Mesenchymal stem cell (in vitro differentiated cells and primary cell): ENCODE measurements around the gene CADPS.

Experiments
- DNase-seq: peaks from one replicate; pipeline ENCODE4 v3.0.0-alpha.2; 2013
- H2AFZ ChIP-seq: one replicate; pipeline ENCODE4 v1.6.1; 2013; ENCODE audit warnings: low read depth, mild to moderate bottlenecking, control low read depth, inconsistent platforms, low read length, moderate library complexity
- H2AK5ac ChIP-seq: 2 replicates; pipeline ENCODE4 v1.6.1; 2013; ENCODE audit warnings: low read length, moderate library complexity, mild to moderate bottlenecking, inconsistent platforms; ENCODE audit not compliant: severe bottlenecking
- H2BK120ac ChIP-seq: one replicate; pipeline ENCODE4 v1.6.1; 2013; ENCODE audit warnings: low read depth, mild to moderate bottlenecking, inconsistent platforms, low read length, moderate library complexity
- H2BK12ac ChIP-seq, 2 experiments: one replicate each; pipeline ENCODE4 v1.6.1; 2013; ENCODE audit warnings: inconsistent platforms in 2 of 2, low read length in 2 of 2, mild to moderate bottlenecking in 2 of 2, moderate library complexity in 2 of 2, control low read depth in 1 of 2
- H2BK15ac ChIP-seq: one replicate; pipeline ENCODE4 v1.6.1; 2013; ENCODE audit warnings: mild to moderate bottlenecking, low read depth, inconsistent platforms; ENCODE audit not compliant: poor library complexity, severe bottlenecking
- H2BK5ac ChIP-seq: 2 replicates; pipeline ENCODE4 v1.6.1; 2013; ENCODE audit warnings: low read depth, mild to moderate bottlenecking, low read length, control low read depth, inconsistent platforms; ENCODE audit not compliant: poor library complexity, severe bottlenecking
- H3K14ac ChIP-seq, 2 experiments: one replicate each; pipeline ENCODE4 v1.6.1; 2013; ENCODE audit warnings: inconsistent platforms in 2 of 2, low read length in 2 of 2, control low read depth in 1 of 2, mild to moderate bottlenecking in 1 of 2, moderate library complexity in 1 of 2
- H3K18ac ChIP-seq, 2 experiments: one replicate each; pipeline ENCODE4 v1.6.1; 2013; ENCODE audit warnings: inconsistent platforms in 2 of 2, low read length in 2 of 2, control low read depth in 1 of 2, low read depth in 1 of 2, mild to moderate bottlenecking in 1 of 2
- H3K23ac ChIP-seq, 2 experiments: one replicate each; pipeline ENCODE4 v1.6.1; 2013; ENCODE audit warnings: inconsistent platforms in 2 of 2, low read length in 2 of 2, mild to moderate bottlenecking in 2 of 2, moderate library complexity in 2 of 2, control low read depth in 1 of 2
- H3K27ac ChIP-seq: 2 replicates; pipeline ENCODE4 v1.5.1; 2013; ENCODE audit warnings: mild to moderate bottlenecking, moderate library complexity, low read length, control low read depth, inconsistent platforms; ENCODE audit not compliant: poor library complexity, severe bottlenecking
- H3K27me3 ChIP-seq, 2 experiments: 2 replicates each; pipeline versions ENCODE4 v1.6.1 to v1.7.0; 2013; ENCODE audit warnings: low read length in 2 of 2, mild to moderate bottlenecking in 2 of 2, moderate library complexity in 2 of 2, control low read depth in 1 of 2, inconsistent platforms in 1 of 2; ENCODE audit not compliant: control insufficient read depth in 1 of 2, insufficient read depth in 1 of 2
- H3K36me3 ChIP-seq, 2 experiments: 2 replicates each; pipeline versions ENCODE4 v1.6.1 to v1.7.0; 2013; ENCODE audit warnings: low read length in 2 of 2, control low read depth in 1 of 2, inconsistent platforms in 1 of 2, low read depth in 1 of 2, mild to moderate bottlenecking in 1 of 2; ENCODE audit not compliant: insufficient read depth in 2 of 2, control insufficient read depth in 1 of 2
- H3K4ac ChIP-seq, 2 experiments: one replicate each; pipeline ENCODE4 v1.6.1; 2013; ENCODE audit warnings: inconsistent platforms in 2 of 2, low read length in 2 of 2, mild to moderate bottlenecking in 2 of 2, moderate library complexity in 2 of 2, control low read depth in 1 of 2, low read depth in 1 of 2
- H3K4me1 ChIP-seq: 2 replicates; pipeline ENCODE4 v1.6.1; 2013; ENCODE audit warnings: low read depth, low read length, control low read depth; ENCODE audit not compliant: control insufficient read depth, insufficient read depth
- H3K4me2 ChIP-seq: 2 replicates; pipeline ENCODE4 v1.6.1; 2013; ENCODE audit warnings: low read length, mild to moderate bottlenecking, inconsistent platforms; ENCODE audit not compliant: poor library complexity, severe bottlenecking
- H3K4me3 ChIP-seq, 2 experiments: 2 replicates each; pipeline versions ENCODE4 v1.5.1 to v1.7.0; 2013; ENCODE audit warnings: low read length in 2 of 2, mild to moderate bottlenecking in 2 of 2, control low read depth in 1 of 2, low read depth in 1 of 2; ENCODE audit not compliant: insufficient read depth in 1 of 2
- H3K79me1 ChIP-seq: replicated peaks from 2 replicates; pipeline ENCODE4 v1.6.1; 2013; ENCODE audit warnings: mild to moderate bottlenecking, control low read depth, low read length, inconsistent platforms; ENCODE audit not compliant: poor library complexity, severe bottlenecking
- H3K9ac ChIP-seq: 2 replicates; pipeline ENCODE4 v1.7.0; 2013; ENCODE audit warnings: mild to moderate bottlenecking, low read length, moderate library complexity
- H3K9me3 ChIP-seq: 2 replicates; pipeline ENCODE4 v1.7.0; 2013; ENCODE audit warnings: mild to moderate bottlenecking, low read length; ENCODE audit not compliant: control insufficient read depth
- H4K8ac ChIP-seq: one replicate; pipeline ENCODE4 v1.6.1; 2013; ENCODE audit warnings: inconsistent platforms, mild to moderate bottlenecking, low read length, moderate library complexity
- H4K91ac ChIP-seq: one replicate; pipeline ENCODE4 v1.6.1; 2013; ENCODE audit warnings: mild to moderate bottlenecking, low read length, inconsistent platforms
- WGBS: methylation state at CpG from one replicate; pipeline ENCODE4 v1.1.7; 2013; ENCODE audit warnings: mixed read lengths; 5-methylcytosine and 5-hydroxymethylcytosine counted together

CADPS gene

GRCh38 chr3:62475306-62475705 lies 399.9 kb downstream of the CADPS start:
- Histone ChIP-seq H4K91ac (no peak overlapping the region), H2BK15ac (no peak overlapping the region), H3K14ac (no peak overlapping the region), H3K18ac (no peak overlapping the region), H3K4me2 (no peak overlapping the region), H3K79me1 (no peaks in the 10 kb centered on the region), H2AFZ (no peak overlapping the region), H3K23ac (no peak overlapping the region), H3K27ac (no peak overlapping the region), H3K4me1 (no peaks in the 10 kb centered on the region), H3K9me3 (no peaks in the 10 kb centered on the region), H2BK120ac (no peak overlapping the region), H2AK5ac (no peak overlapping the region), H3K4me3 (no peak overlapping the region), H3K27me3 (peaks cover 5 to 18% of the 10 kb centered on the region in 2 experiments), H3K9ac (no peak overlapping the region), H3K36me3 (no peaks in the 10 kb centered on the region), H3K4ac (no peak overlapping the region), H2BK5ac (no peak overlapping the region), H2BK12ac (no peak overlapping the region), H4K8ac (no peak overlapping the region)
- no peak for DNase-seq

- Histone ChIP-seq H2BK5ac (no peak overlapping the region), H3K18ac (no peak overlapping the region), H3K27me3 (peaks cover 0 to 6% of the 10 kb centered on the region in 2 experiments), H2AK5ac (no peak overlapping the region), H3K36me3 (no peaks in the 10 kb centered on the region), H3K4me3 (no peak overlapping the region), H3K14ac (no peak overlapping the region), H3K9me3 (no peaks in the 10 kb centered on the region), H2AFZ (no peak overlapping the region), H3K9ac (no peak overlapping the region), H3K23ac (no peak overlapping the region), H4K8ac (no peak overlapping the region), H2BK12ac (no peak overlapping the region), H4K91ac (no peak overlapping the region), H2BK15ac (no peak overlapping the region), H3K4me2 (no peak overlapping the region), H3K4me1 (no peaks in the 10 kb centered on the region), H3K4ac (no peak overlapping the region), H3K27ac (no peak overlapping the region), H3K79me1 (no peaks in the 10 kb centered on the region), H2BK120ac (no peak overlapping the region)
- no CpG with 5 or more reads among the region's 4 CpGs for WGBS
- no peak for DNase-seq
Observed at GRCh38 chr3:62467966-62468722, 407.1 kb downstream of the CADPS start.

GRCh38 chr3:62462788-62463187 lies 412.4 kb downstream of the CADPS start:
- H3K23ac ChIP-seq = no peak overlapping the region
- no peak overlapping the region for H2BK5ac ChIP-seq
- no peak overlapping the region for H2BK15ac ChIP-seq
- H2BK12ac ChIP-seq = no peak overlapping the region
- H3K18ac ChIP-seq = no peak overlapping the region
- no peak overlapping the region for H4K91ac ChIP-seq
- no peak for DNase-seq
- H3K4me2 ChIP-seq = no peak overlapping the region
- WGBS = 81% methylated on average over 4 of the region's 4 CpGs
- H4K8ac ChIP-seq = no peak overlapping the region
- no peak overlapping the region for H3K4me3 ChIP-seq
- H3K27ac ChIP-seq = no peak overlapping the region
- H3K27me3 ChIP-seq = peaks cover 10 to 18% of the 10 kb centered on the region in 2 experiments
- no peak overlapping the region for H3K14ac ChIP-seq
- H2BK120ac ChIP-seq = no peak overlapping the region
- no peaks in the 10 kb centered on the region for H3K4me1 ChIP-seq
- H3K9ac ChIP-seq = no peak overlapping the region
- H3K36me3 ChIP-seq = no peaks in the 10 kb centered on the region
- H2AK5ac ChIP-seq = no peak overlapping the region
- H3K4ac ChIP-seq = no peak overlapping the region
- no peak overlapping the region for H2AFZ ChIP-seq
- no peaks in the 10 kb centered on the region for H3K79me1 ChIP-seq
- H3K9me3 ChIP-seq = no peaks in the 10 kb centered on the region

GRCh38 chr3:62462104-62462762 lies 413.0 kb downstream of the CADPS start:
- H2BK12ac ChIP-seq = no peak overlapping the region
- H3K4ac ChIP-seq = no peak overlapping the region
- H3K79me1 ChIP-seq = no peaks in the 10 kb centered on the region
- DNase-seq = no peak
- H3K18ac ChIP-seq = no peak overlapping the region
- no peaks in the 10 kb centered on the region for H3K36me3 ChIP-seq
- no peak overlapping the region for H3K4me2 ChIP-seq
- H4K8ac ChIP-seq = no peak overlapping the region
- no peak overlapping the region for H2BK15ac ChIP-seq
- H2BK5ac ChIP-seq = no peak overlapping the region
- H3K9ac ChIP-seq = no peak overlapping the region
- H3K27me3 ChIP-seq = peaks cover 10 to 18% of the 10 kb centered on the region in 2 experiments
- H3K23ac ChIP-seq = no peak overlapping the region
- no peaks in the 10 kb centered on the region for H3K9me3 ChIP-seq
- H4K91ac ChIP-seq = no peak overlapping the region
- 80% methylated on average over 15 of the region's 19 CpGs for WGBS
- no peak overlapping the region for H2BK120ac ChIP-seq
- H3K14ac ChIP-seq = no peak overlapping the region
- no peak overlapping the region for H2AFZ ChIP-seq
- H3K27ac ChIP-seq = no peak overlapping the region
- H3K4me3 ChIP-seq = no peak overlapping the region
- no peak overlapping the region for H2AK5ac ChIP-seq
- no peaks in the 10 kb centered on the region for H3K4me1 ChIP-seq
